Transverse colon (tissue), 4 donors: ENCODE results near the gene CCL23. TPM values are rescaled to one million over a fixed set of nuclear protein-coding genes. Genes with fewer than 3 reads are reported as not detected.

Experiments used
- DNase-seq: peaks from one replicate; pipeline ENCODE4 v3.0.0-alpha.2; 2019
- H3K27ac ChIP-seq, 4 donors: fragments of 200-600 bp; sonication (generic); 2 replicates each; pipeline ENCODE4 v1.5.1; 2016 to 2018; ENCODE audit warnings: inconsistent platforms in 4 of 4
- H3K27me3 ChIP-seq: fragments of 200-600 bp; sonication (generic); 2 replicates; pipeline ENCODE4 v1.5.1; 2017; ENCODE audit warnings: inconsistent platforms
- H3K36me3 ChIP-seq, 4 donors: fragments of 200-600 bp; sonication (generic); 2 replicates each; pipeline ENCODE4 v1.5.1; 2017 to 2019; ENCODE audit warnings: inconsistent platforms in 4 of 4
- H3K4me1 ChIP-seq, 4 donors: fragments of 200-600 bp; sonication (generic); 2 replicates each; pipeline ENCODE4 v1.5.1; 2017 to 2020; ENCODE audit warnings: inconsistent platforms in 4 of 4
- H3K4me3 ChIP-seq, 4 donors: fragments of 200-600 bp; sonication (generic); 1 replicate in 1 of 4; 2 replicates in 3 of 4; pipeline versions ENCODE4 v1.5.1 to v1.6.1; 2017 to 2019; ENCODE audit warnings: inconsistent platforms in 4 of 4
- H3K9me3 ChIP-seq, 2 donors: fragments of 200-600 bp; sonication (generic); 2 replicates each; pipeline ENCODE4 v1.5.1; 2017 to 2019; ENCODE audit warnings: inconsistent platforms in 2 of 2
- EP300 ChIP-seq: sonication (generic); formaldehyde crosslinking; IDR thresholded peaks from one replicate; pipeline ENCODE4 v1.6.1; 2017; ENCODE audit warnings: antibody characterized with exemption, low read depth
- POLR2A ChIP-seq: fragments of 450-650 bp; IDR thresholded peaks from one replicate; pipeline ENCODE4 v1.6.1; 2016; ENCODE audit warnings: antibody characterized with exemption, mild to moderate bottlenecking, moderate library complexity
- POLR2AphosphoS5 ChIP-seq, 3 donors: sonication (generic); formaldehyde crosslinking; IDR thresholded peaks; one replicate each; pipeline ENCODE4 v1.6.1; 2016; ENCODE audit warnings: antibody characterized with exemption in 3 of 3
- WGBS, 2 donors: methylation state at CpG; one replicate each; pipeline ENCODE4 v1.1.5; 2018; ENCODE audit warnings: low coverage in 1 of 2; 5-methylcytosine and 5-hydroxymethylcytosine counted together
- in situ Hi-C, 4 donors: fragments of 200-750 bp; cut with MboI; loops; one replicate each; pipeline versions ENCODE4 v1.15.0 to v1.15.1; 2017; ENCODE audit warnings: low sequenced_read_pairs in 3 of 4, low pct_ligation_motif_present in 1 of 4, low pct_unique_long_range_greater_than_20kb in 1 of 4
- intact Hi-C: fragments of 100-400 bp; cut with DNase I; formaldehyde crosslinking; loops from one replicate; pipeline ENCODE4 v1.15.1; 2023; ENCODE audit warnings: low total_unique reads
- total RNA-seq, 4 donors: library from RNA; depleted of rRNA; stranded (reverse); fragments of >200 nt; gene quantifications; one replicate each; pipeline ENCODE4 v1.1.0, GENCODE V29; 2016
- TF ChIP-seq, protein P1 (sequence below), 5 experiments: fragments of 200-600 bp in 3 of 5; fragments of 450-650 bp in 2 of 5; sonication (generic) in 3 of 5; IDR thresholded peaks; 1 replicate in 2 of 5; 2 replicates in 3 of 5; pipeline ENCODE4 v1.5.1; 2016 to 2017; ENCODE audit warnings: antibody characterized with exemption in 5 of 5, inconsistent platforms in 3 of 5, mild to moderate bottlenecking in 2 of 5, moderate library complexity in 1 of 5

The CCL23 gene
- total RNA-seq, 4 donors from 2014 or later = 9.1 TPM; not detected in 3

DNA sequence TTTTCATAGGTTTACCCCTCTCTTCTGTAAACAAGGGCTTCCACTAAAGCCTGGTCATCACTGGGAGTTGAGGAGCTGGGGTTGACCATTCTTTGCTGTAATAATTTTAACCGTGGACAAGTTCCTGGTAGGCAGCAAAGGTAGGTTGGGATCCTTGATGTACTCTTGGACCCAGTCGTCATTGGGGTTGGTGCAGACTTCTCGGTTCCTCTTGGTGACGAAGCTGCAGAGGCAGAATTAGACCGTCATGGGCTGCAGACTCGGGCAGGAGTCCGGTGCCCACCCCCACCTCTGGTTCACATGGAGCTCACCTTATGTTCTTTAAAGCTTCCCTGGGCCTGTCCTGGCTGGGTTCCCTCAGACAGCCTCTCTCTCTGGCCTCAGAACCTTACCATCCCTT lies 40.3 kb downstream of the CCL23 start:
- Histone ChIP-seq H3K27ac (no peak overlapping the region), H3K9me3 (no peaks in the 10 kb centered on the region), H3K36me3 (no peaks in the 10 kb centered on the region), H3K27me3 (no peaks in the 10 kb centered on the region), H3K4me1 (peaks cover 2 to 23% (median 14%) of the 10 kb centered on the region in 4 donors), H3K4me3 (no peak overlapping the region)
- intact Hi-C loops = no loop called here
- 86% methylated on average over 7 of the region's 7 CpGs; no CpG with 5 or more reads in 1 of the 2 donors for WGBS, 2 donors
- in situ Hi-C loops = loop anchor here in 2 of 4 donors (10.0 kb wide), 1 partner anchor 167 kb away; no protein-coding TSS in a partner anchor
- DNase-seq = no peak
- TF ChIP-seq POLR2AphosphoS5 (IDR thresholded peaks at IDR 0.05) (no peak), POLR2A (no peak), EP300 (no peak)
- TF ChIP-seq, protein P1, sequence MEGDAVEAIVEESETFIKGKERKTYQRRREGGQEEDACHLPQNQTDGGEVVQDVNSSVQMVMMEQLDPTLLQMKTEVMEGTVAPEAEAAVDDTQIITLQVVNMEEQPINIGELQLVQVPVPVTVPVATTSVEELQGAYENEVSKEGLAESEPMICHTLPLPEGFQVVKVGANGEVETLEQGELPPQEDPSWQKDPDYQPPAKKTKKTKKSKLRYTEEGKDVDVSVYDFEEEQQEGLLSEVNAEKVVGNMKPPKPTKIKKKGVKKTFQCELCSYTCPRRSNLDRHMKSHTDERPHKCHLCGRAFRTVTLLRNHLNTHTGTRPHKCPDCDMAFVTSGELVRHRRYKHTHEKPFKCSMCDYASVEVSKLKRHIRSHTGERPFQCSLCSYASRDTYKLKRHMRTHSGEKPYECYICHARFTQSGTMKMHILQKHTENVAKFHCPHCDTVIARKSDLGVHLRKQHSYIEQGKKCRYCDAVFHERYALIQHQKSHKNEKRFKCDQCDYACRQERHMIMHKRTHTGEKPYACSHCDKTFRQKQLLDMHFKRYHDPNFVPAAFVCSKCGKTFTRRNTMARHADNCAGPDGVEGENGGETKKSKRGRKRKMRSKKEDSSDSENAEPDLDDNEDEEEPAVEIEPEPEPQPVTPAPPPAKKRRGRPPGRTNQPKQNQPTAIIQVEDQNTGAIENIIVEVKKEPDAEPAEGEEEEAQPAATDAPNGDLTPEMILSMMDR (IDR thresholded peaks at IDR 0.05) = no peak

DNA sequence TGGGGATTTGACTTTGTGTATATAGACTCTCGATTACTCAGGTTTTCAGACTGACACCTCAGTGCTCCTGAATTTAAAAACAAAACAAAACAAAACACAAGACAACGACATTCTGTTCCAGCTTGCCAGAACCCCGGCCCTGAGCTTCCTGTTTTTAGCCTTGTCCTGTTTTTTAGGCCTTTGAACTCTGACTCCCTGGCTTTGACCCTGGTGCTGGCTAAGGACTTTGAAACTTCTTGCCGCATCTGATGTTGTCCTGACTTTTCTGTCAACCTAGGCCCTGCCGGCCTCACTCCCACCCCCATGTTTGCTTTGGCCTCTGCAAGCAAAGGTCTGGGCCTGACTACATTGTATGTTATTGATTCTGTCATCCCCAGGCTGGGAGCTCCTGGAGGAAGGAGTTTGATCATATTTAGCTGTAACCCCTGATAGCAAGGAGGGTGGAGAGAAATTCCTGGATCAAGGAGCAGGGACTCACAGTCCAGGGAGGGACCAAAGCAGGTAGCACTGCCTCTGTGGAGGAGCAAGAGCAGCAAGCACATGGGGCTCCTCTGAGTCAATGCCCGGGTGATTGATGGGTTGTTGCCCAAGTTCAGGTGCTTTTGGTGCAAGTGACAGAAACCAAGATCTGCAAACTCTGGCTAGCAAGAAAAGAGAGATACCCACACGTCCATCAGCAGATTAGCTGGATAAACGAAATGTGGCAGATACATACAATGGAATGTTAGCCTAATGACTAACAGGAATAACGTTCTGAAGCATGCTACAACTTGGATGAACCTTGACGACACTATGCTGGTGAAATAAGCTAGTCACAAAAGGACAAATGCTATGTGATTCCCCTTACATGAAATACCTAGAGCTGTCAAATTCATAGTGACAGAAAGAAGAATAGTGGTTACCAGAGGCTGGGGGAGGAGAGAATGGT lies 44.2 kb downstream of the CCL23 start:
- intact Hi-C loops = loop anchor here (5.0 kb wide), 1 partner anchor 509 kb away; no protein-coding TSS in a partner anchor
- no peak for TF ChIP-seq POLR2A
- TF ChIP-seq EP300 = no peak
- 31 to 50% methylated on average over 5 to 10 of the region's 10 CpGs for WGBS, 2 donors
- Histone ChIP-seq H3K36me3 (no peaks in the 10 kb centered on the region), H3K4me1 (peaks cover 2 to 26% (median 18%) of the 10 kb centered on the region in 4 donors), H3K9me3 (no peaks in the 10 kb centered on the region), H3K27ac (peak overlapping the region in 3 of 4 donors; percentile 1 to 47 (median 29)), H3K27me3 (no peaks in the 10 kb centered on the region), H3K4me3 (no peak overlapping the region)
- no peak for DNase-seq
- in situ Hi-C loops = loop anchor here in 3 of 4 donors (5.0 to 25.0 kb wide), 3 partner anchors 169 to 514 kb away; partner anchors contain the start of gene ZNHIT3 (in 2 of the 3)

DNA sequence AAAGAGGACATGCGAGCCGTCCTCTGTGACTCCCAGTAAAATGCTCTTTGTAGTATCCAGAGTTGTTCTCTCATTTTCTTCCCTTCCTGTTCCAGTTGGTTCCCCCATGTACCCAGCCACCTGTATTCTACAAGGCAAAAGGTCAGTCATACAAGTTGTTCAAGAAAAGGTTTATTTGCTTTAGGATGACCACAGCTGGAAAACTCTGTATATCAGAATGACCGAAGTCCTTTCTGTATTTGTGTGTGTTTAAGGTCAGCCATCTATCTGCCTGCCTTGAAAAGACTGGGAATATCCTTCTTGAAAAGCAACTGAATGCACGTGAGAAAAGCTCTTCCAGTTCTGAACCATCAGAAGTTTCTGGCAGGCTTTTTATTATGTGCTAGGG lies 44.8 kb downstream of the CCL23 start:
- H3K9me3 ChIP-seq = no peaks in the 10 kb centered on the region
- H3K4me3 ChIP-seq = no peak overlapping the region
- H3K27me3 ChIP-seq = no peaks in the 10 kb centered on the region
- no peak for DNase-seq
- in situ Hi-C loops = loop anchor here in 3 of 4 donors (5.0 to 25.0 kb wide), 3 partner anchors 169 to 514 kb away; partner anchors contain the start of gene ZNHIT3 (in 2 of the 3)
- no peaks in the 10 kb centered on the region for H3K36me3 ChIP-seq
- TF ChIP-seq POLR2A (no peak), POLR2AphosphoS5 (IDR thresholded peaks at IDR 0.05) (no peak), EP300 (no peak)
- TF ChIP-seq, protein P1 (IDR thresholded peaks at IDR 0.05) = no peak
- intact Hi-C loops = loop anchor here (5.0 kb wide), 1 partner anchor 509 kb away; no protein-coding TSS in a partner anchor
- peaks cover 2 to 26% (median 18%) of the 10 kb centered on the region in 4 donors for H3K4me1 ChIP-seq
- WGBS, 2 donors = 28 to 76% methylated on average over 2 to 4 of the region's 4 CpGs
- peak overlapping the region in 3 of 4 donors; percentile 1 to 47 (median 29) for H3K27ac ChIP-seq

DNA sequence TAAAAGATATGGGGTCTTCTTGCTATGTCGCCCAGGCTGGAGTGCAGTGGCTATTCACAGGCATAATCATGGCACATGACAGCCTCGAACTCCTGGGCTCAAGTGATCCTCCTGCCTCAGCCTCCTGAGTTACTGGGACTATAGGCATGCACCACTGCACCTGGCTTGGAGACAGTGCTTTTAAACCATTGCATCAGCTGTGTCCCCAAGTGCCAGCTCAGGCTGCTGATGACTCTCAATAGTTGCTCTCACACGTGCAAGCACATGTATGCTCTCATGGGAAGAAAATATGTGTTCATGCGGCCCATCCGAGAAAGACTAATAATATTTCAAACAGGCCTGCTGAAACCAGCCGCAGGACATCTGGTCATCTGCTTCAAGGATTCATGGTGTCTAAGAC lies 45.2 kb downstream of the CCL23 start:
- H3K27ac ChIP-seq = peak overlapping the region in 1 of 4 donors; percentile 29
- no peak overlapping the region for H3K4me3 ChIP-seq
- no peak for DNase-seq
- peaks cover 2 to 26% (median 18%) of the 10 kb centered on the region in 4 donors for H3K4me1 ChIP-seq
- in situ Hi-C loops (loop anchor here in 3 of 4 donors (5.0 to 25.0 kb wide), 3 partner anchors 170 to 515 kb away; partner anchors contain the start of gene ZNHIT3 (in 2 of the 3)), intact Hi-C loops (loop anchor here (5.0 kb wide), 1 partner anchor 510 kb away; no protein-coding TSS in a partner anchor)
- H3K27me3 ChIP-seq = no peaks in the 10 kb centered on the region
- no peak for TF ChIP-seq POLR2AphosphoS5 (IDR thresholded peaks at IDR 0.05)
- TF ChIP-seq, protein P1 (IDR thresholded peaks at IDR 0.05) = no peak
- TF ChIP-seq EP300 = no peak
- H3K36me3 ChIP-seq = no peaks in the 10 kb centered on the region
- WGBS, 2 donors = 61% methylated on average over 6 of the region's 6 CpGs; no CpG with 5 or more reads in 1 of the 2 donors
- H3K9me3 ChIP-seq = no peaks in the 10 kb centered on the region
